Skeletal muscle satellite cell (primary cell): ENCODE results near the gene RBM25. TPM values are rescaled to one million over a fixed set of nuclear protein-coding genes. Genes with fewer than 3 reads are reported as not detected.
"Not testable (repeated sequence)": the region's sequence is repeated elsewhere in the genome, so short reads cannot be mapped to it uniquely, and the experiment has no call there.

Experiments used
- H3K27me3 ChIP-seq: 2 replicates; pipeline ENCODE4 v1.7.0; 2013; ENCODE audit warnings: low read length; ENCODE audit not compliant: control insufficient read depth, insufficient read depth
- H3K36me3 ChIP-seq: 2 replicates; pipeline ENCODE4 v1.7.0; 2013; ENCODE audit warnings: mild to moderate bottlenecking, control low read depth, low read length; ENCODE audit not compliant: insufficient read depth
- H3K4me1 ChIP-seq: 2 replicates; pipeline ENCODE4 v1.7.0; 2013; ENCODE audit warnings: low read length; ENCODE audit not compliant: control insufficient read depth, insufficient read depth
- H3K4me2 ChIP-seq: 2 replicates; pipeline ENCODE4 v1.7.0; 2013; ENCODE audit warnings: mild to moderate bottlenecking, low read length
- H3K4me3 ChIP-seq: 2 replicates; pipeline ENCODE4 v1.7.0; 2013; ENCODE audit warnings: low read length
- H3K9ac ChIP-seq: 2 replicates; pipeline ENCODE4 v1.7.0; 2013; ENCODE audit warnings: mild to moderate bottlenecking, low read depth, low read length, moderate library complexity
- H3K9me3 ChIP-seq: replicated peaks from 2 replicates; pipeline ENCODE4 v1.7.0; 2013; ENCODE audit warnings: mild to moderate bottlenecking, control low read depth, low read length
- total RNA-seq: library from RNA; depleted of rRNA; stranded (reverse); fragments of >200 nt; gene quantifications from 2 replicates; pipeline ENCODE4 v1.2.3, GENCODE V29; 2012; rRNA removed

Gene RBM25
- 28.9 and 33.0 TPM in 2 replicates for total RNA-seq

DNA sequence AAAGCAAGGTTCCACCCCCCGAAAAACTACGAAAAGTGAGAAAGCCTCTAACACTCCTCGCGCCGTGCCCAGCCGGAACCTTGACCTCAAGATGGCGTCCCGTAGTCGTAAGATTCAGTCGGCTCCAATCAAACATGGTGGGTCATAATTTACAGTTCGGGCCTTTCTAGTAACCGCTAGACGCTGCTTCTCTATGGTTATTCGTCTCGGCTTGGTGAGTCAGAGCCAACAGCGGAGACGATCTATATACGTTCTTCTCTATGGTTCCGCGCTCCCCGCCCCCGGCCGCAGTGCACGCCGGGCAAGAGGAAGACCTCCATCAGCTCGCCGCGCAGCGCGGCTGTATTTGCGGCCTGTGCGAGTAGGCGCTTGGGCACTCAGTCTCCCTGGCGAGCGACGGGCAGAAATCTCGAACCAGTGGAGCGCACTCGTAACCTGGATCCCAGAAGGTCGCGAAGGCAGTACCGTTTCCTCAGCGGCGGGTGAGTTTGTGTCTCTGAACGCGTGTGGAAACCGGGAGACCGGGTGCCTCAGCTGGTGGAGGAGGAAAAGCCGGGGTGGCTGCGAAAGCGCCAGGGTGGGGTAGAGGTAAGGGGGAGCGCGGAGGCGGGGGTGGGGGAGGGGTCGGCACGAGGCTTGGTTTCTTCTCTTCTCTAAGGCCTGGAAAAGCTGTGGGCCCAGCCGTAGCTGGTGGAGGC is at the start of gene RBM25:
Gene RBM25, plus strand, starts transcription at position 311 of the 698 bp plus-strand sequence. CDS start 13,108 bp downstream, outside the sequence.
- Histone ChIP-seq H3K36me3 (peaks cover 1% of the 10 kb centered on the region), H3K27me3 (no peaks in the 10 kb centered on the region), H3K4me3 (peak within 1 kb of the TSS; percentile 98), H3K9me3 (no peaks in the 10 kb centered on the region), H3K4me2 (peak within 1 kb of the TSS; percentile 85), H3K9ac (peak within 1 kb of the TSS; percentile 99), H3K4me1 (peaks cover 12% of the 10 kb centered on the region)

DNA sequence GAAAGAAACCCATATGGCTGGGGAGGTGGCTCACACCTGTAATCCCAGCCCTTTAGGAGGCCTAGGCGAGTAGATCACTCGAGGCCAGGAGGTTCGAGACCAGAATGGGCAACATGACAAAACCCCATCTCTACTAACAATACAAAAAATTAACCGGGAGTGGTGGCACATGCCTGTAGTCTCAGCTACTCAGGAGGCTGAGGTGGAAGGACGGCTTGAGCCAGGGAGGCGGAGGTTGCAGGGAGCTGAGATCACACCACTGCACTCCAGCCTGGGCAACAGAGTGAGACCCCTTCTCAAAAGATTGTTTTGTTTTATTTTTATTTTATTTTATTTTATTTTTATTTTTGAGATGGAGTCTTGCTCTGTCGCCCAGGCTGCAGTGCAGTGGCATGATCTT is 47.1 kb upstream of the RBM25 start:
- H3K36me3 ChIP-seq: not testable (repeated sequence)

DNA sequence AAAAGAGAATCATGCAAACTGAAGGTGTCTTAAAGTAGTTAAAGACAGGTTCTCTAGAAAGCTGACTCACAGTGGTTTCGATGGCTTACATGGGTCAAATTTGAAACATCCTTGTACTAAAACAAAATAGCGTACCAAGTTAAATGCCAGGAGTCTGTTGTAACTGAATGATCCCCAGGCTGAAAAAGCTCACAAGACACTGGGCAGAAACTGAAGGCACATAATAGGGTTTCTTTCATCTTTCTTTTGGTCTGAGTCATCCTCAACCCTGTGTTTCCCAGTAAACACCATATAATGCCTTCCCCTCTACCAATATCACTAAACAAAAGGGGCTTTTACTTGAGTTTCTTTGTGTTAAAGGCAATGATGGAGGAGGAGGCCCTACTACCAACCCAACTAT is 44.2 kb upstream of the RBM25 start:
- Histone ChIP-seq H3K4me1 (peaks cover 5% of the 10 kb centered on the region), H3K9ac (no peak overlapping the region), H3K36me3 (peaks cover 20% of the 10 kb centered on the region), H3K27me3 (no peaks in the 10 kb centered on the region), H3K4me3 (no peak overlapping the region), H3K9me3 (no peaks in the 10 kb centered on the region), H3K4me2 (no peak overlapping the region)

More for the DNA sequence above, 47.1 kb upstream of the RBM25 start:
- peaks cover 11% of the 10 kb centered on the region for H3K4me1 ChIP-seq
- not testable (repeated sequence) for H3K9me3 ChIP-seq, H3K4me2 ChIP-seq, H3K9ac ChIP-seq, H3K4me3 ChIP-seq, H3K27me3 ChIP-seq

DNA sequence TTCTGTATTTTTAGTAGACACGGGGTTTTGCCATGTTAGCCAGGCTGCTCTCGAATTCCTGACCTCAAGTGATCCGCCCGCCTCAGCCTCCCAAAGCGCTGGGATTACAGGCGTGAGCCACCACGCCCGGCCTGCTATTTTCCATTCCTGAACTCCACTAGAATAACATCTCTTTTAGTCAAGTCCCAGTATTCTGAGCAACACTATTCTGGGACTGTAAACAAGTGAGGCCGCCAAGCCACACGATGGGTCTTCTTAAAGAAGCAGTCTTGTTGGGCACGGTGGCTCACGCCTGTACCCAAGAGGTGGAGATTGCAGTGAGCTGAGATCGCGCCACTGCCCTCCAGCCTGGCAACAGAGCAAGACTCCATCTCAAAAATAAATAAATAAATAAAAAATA is 42.8 kb upstream of the RBM25 start:
- H3K36me3 ChIP-seq: peaks cover 23% of the 10 kb centered on the region
- not testable (repeated sequence) for H3K27me3 ChIP-seq, H3K9me3 ChIP-seq, H3K4me1 ChIP-seq, H3K9ac ChIP-seq, H3K4me2 ChIP-seq, H3K4me3 ChIP-seq

DNA sequence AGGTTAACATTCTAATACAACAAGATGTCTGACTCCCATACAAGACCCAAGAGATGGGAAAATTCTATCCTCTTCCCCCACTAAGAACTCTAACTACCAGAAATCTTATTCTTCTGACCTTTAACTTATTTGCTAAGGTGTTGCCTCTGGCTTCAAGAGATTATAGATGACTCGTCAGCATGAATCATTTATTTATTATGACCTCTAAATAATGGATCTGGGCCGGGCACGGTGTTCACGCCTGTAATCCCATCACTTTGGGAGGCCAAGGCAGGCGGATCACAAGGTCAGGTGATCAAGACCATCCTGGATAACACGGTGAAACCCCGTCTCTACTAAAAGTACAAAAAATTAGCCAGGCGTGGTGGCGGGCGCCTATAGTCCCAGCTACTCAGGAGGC is 42.3 kb upstream of the RBM25 start:
- not testable (repeated sequence) for H3K9ac ChIP-seq, H3K4me1 ChIP-seq, H3K9me3 ChIP-seq, H3K4me2 ChIP-seq, H3K27me3 ChIP-seq, H3K4me3 ChIP-seq
- H3K36me3 ChIP-seq: peaks cover 23% of the 10 kb centered on the region

DNA sequence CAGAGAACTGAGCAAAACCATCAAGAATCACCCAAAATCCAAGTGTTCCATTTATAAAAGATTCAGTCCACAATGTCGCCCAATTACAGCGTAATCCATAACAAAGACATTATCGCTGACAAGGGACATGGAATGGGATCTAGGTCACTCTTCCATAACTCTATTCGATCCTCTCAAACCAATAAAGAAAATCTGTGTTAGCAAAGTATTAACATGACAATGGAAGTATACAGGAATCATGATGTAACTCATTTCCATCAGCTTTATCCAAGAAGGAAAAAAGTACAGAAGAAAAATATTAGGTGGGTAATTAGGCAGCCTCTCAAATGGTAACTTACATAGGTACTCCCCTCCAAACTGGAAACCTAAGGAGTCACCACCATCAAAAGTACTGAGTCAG is 36.3 kb upstream of the RBM25 start:
- peak overlapping the region; percentile 18 for H3K4me2 ChIP-seq
- H3K9ac ChIP-seq: no peak overlapping the region
- H3K9me3 ChIP-seq: no peaks in the 10 kb centered on the region
- H3K36me3 ChIP-seq: peaks cover 33% of the 10 kb centered on the region
- H3K27me3 ChIP-seq: no peaks in the 10 kb centered on the region
- peaks cover 15% of the 10 kb centered on the region for H3K4me1 ChIP-seq
- no peak overlapping the region for H3K4me3 ChIP-seq

DNA sequence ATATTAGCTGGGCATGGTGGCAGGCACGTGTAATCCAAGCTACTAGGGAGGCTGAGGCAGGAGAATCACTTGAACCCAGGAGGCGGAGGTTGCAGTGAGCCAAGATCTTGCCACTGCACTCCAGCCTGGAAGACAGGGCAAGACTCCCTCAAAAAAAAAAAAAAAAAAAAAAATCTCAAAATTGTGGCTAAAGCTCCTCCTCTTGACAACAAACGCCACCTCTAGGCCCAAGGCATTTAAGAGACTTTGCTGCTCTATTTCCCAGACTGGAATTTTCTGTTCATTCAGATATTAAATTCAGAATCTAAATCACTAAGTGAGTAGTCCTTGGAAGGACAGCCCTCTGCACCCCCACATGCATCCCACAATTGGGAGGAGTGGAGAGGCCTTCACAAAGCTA is 32.8 kb upstream of the RBM25 start:
- H3K4me3 ChIP-seq: peak overlapping the region; percentile 82

DNA sequence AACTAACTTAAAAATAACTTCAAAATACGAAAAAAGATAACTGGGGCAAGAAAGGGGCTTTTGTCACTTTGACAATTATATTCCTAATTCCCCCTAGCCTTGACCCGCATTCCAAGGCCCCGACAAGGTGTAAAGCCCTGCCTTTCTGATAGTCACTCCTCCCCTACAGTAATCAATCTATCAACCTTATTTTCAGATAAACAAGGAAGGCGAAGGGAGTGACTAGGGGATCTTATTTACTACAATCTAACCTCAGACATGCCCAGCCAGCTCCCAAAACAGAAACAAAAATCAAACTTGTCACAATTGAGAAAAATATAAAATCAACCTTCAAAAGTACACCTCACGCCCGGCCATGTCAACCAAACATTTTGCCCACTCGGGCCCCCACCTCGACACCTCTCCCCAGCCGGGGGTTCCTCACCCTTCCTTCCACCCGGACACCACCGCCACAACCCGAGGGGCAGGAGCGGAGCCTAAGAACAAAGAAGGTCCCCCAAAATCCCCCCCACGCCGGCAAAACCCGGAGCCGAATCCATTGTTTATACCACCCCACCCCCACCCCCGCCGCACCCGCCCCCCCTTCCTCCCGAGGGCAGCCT is 32.0 kb upstream of the RBM25 start:
- peaks cover 15% of the 10 kb centered on the region for H3K4me1 ChIP-seq
- H3K9me3 ChIP-seq: no peaks in the 10 kb centered on the region
- H3K9ac ChIP-seq: peak overlapping the region; percentile 85
- no peaks in the 10 kb centered on the region for H3K27me3 ChIP-seq
- peak overlapping the region; percentile 82 for H3K4me3 ChIP-seq
- peaks cover 19% of the 10 kb centered on the region for H3K36me3 ChIP-seq
- peak overlapping the region; percentile 81 for H3K4me2 ChIP-seq

More for the DNA sequence above, 32.8 kb upstream of the RBM25 start:
- H3K9ac ChIP-seq: peak overlapping the region; percentile 85
- no peaks in the 10 kb centered on the region for H3K9me3 ChIP-seq
- peaks cover 19% of the 10 kb centered on the region for H3K36me3 ChIP-seq
- peaks cover 15% of the 10 kb centered on the region for H3K4me1 ChIP-seq
- no peaks in the 10 kb centered on the region for H3K27me3 ChIP-seq
- peak overlapping the region; percentile 81 for H3K4me2 ChIP-seq

DNA sequence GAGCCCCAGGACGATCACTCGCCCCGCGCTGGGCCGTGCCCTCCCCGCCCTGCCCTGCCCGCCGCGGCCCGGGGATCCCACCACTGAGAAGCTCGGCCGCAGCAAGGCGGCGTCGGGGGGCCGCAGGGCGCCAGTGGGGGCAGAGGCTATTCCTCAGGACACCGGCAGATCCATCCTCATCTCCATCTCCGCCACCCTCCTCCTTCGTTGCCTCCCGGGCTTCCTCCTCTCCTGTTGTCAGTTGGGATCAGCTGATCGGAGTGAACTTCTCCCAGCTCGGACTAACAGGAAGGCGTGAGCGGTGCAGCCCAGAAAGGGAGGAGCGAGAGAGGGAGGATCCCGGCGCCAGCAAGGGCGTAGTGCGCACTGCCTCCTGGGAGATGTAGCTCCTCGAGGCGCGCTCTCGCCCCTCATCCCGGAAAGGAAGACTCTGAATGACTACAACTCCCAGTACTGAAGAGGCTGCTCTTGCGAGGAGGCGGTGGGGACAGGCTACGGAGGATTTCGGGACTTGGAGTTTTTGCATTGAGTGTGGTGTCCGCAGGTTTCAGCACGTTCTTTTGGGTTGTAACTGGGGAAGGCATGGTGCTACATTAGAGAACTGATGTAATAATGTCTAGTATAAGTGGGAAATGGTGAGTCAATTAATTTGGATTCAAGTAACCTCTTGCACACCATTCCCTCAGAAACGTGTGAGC is 31.3 kb upstream of the RBM25 start, which contains the start of gene ZFYVE1:
Gene ZFYVE1, minus strand, starts transcription at position 262 of the 698 bp plus-strand sequence. CDS start 2,598 bp downstream, outside the sequence.
- H3K9ac ChIP-seq: peak within 1 kb of the TSS; percentile 85
- H3K4me1 ChIP-seq: peaks cover 15% of the 10 kb centered on the region
- peak within 1 kb of the TSS; percentile 84 for H3K4me2 ChIP-seq
- no peaks in the 10 kb centered on the region for H3K27me3 ChIP-seq
- H3K9me3 ChIP-seq: no peaks in the 10 kb centered on the region
- peak within 1 kb of the TSS; percentile 82 for H3K4me3 ChIP-seq
- peaks cover 18% of the 10 kb centered on the region for H3K36me3 ChIP-seq

DNA sequence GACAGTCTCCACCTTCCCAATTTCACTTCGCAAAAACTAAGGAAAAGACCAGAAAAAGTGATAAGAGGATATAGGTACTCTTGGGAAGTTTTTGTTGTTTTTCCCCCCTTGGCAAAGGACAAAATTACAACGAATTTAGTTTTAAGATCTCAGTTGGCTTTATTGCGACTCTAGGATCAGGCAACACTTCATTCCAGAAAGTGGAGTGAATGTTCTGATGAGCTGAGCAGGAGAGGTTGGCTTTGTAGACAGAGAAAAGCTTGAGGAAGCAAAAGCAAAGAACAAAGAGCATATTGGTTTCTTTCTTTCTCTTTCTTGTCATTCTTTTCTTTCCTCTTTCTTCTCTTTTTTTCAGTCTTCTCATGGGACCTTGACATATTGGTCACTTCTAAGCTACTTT is 30.8 kb upstream of the RBM25 start:
- H3K9me3 ChIP-seq: no peaks in the 10 kb centered on the region
- peaks cover 14% of the 10 kb centered on the region for H3K4me1 ChIP-seq
- H3K27me3 ChIP-seq: no peaks in the 10 kb centered on the region
- peak overlapping the region; percentile 84 for H3K4me2 ChIP-seq
- peaks cover 13% of the 10 kb centered on the region for H3K36me3 ChIP-seq
- H3K4me3 ChIP-seq: peak overlapping the region; percentile 82
- no peak overlapping the region for H3K9ac ChIP-seq

DNA sequence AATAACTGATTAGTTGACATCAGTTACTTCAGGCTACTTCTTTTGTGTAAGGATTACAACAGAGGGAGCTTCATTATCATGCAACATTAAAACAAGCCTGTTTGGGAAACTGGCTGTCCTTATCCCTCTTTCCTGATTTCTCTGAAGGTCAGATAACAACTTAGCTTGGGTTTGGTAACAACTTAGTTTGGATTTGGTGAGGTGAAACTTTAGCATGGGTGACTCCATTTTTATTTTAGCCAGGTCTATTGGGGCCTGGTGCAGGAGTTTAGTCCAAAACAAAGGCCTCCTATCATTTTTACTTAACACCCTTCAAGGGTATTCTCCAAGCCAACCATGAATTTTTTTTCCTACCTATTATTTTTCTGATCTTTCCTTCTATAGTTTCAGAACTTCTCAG is 30.4 kb upstream of the RBM25 start:
- peaks cover 12% of the 10 kb centered on the region for H3K36me3 ChIP-seq
- H3K4me2 ChIP-seq: peak overlapping the region; percentile 84
- no peaks in the 10 kb centered on the region for H3K27me3 ChIP-seq
- H3K9me3 ChIP-seq: no peaks in the 10 kb centered on the region
- H3K9ac ChIP-seq: no peak overlapping the region
- peaks cover 11% of the 10 kb centered on the region for H3K4me1 ChIP-seq
- H3K4me3 ChIP-seq: no peak overlapping the region
